Loucy (cell line): ENCODE measurements around the gene TBC1D2.
"Not testable (repeated sequence)": the region's sequence is repeated elsewhere in the genome, so short reads cannot be mapped to it uniquely, and the experiment has no call there.

Experiments used
- H2AFZ ChIP-seq: fragments of 200-600 bp; sonication (generic); 2 replicates; pipeline ENCODE4 v1.6.0; 2016; ENCODE audit warnings: antibody characterized with exemption, mild to moderate bottlenecking, low read length, moderate library complexity
- H3F3A ChIP-seq: fragments of 200-600 bp; 2 replicates; pipeline ENCODE4 v1.6.0; 2016; ENCODE audit warnings: antibody characterized with exemption, low read depth, mild to moderate bottlenecking
- H3K27me3 ChIP-seq: fragments of 200-600 bp; sonication (generic); 2 replicates; pipeline ENCODE4 v1.6.1; 2014; ENCODE audit warnings: low read length, mild to moderate bottlenecking; ENCODE audit not compliant: insufficient read depth, poor library complexity, severe bottlenecking
- H3K36me3 ChIP-seq: fragments of 200-600 bp; sonication (generic); 2 replicates; pipeline ENCODE4 v1.6.1; 2016; ENCODE audit warnings: low read length; ENCODE audit not compliant: insufficient read depth
- H3K4me1 ChIP-seq: fragments of 200-600 bp; sonication (generic); 2 replicates; pipeline ENCODE4 v1.5.1; 2014; ENCODE audit warnings: low read length, mild to moderate bottlenecking; ENCODE audit not compliant: insufficient read depth, poor library complexity, severe bottlenecking
- H3K4me2 ChIP-seq: fragments of 200-600 bp; sonication (generic); 2 replicates; pipeline ENCODE4 v1.6.0; 2014; ENCODE audit warnings: antibody characterized with exemption, low read length, low read depth, mild to moderate bottlenecking; ENCODE audit not compliant: poor library complexity, severe bottlenecking
- H3K4me3 ChIP-seq: fragments of 200-600 bp; sonication (generic); 2 replicates; pipeline ENCODE4 v1.5.1; 2014; ENCODE audit warnings: low read length, mild to moderate bottlenecking, mixed read lengths; ENCODE audit not compliant: poor library complexity, severe bottlenecking
- H3K79me2 ChIP-seq: fragments of 200-600 bp; sonication (generic); 2 replicates; pipeline ENCODE4 v1.6.1; 2014; ENCODE audit warnings: low read length; ENCODE audit not compliant: insufficient read depth
- H3K9ac ChIP-seq: fragments of 200-600 bp; sonication (generic); 2 replicates; pipeline ENCODE4 v1.6.0; 2014; ENCODE audit warnings: mild to moderate bottlenecking, low read depth, low read length, moderate library complexity; ENCODE audit not compliant: poor library complexity, severe bottlenecking
- H3K9me2 ChIP-seq: fragments of 200-600 bp; sonication (generic); replicated peaks from 2 replicates; pipeline ENCODE4 v1.6.1; 2016; ENCODE audit warnings: low read depth, low read length, mixed read lengths
- H3K9me3 ChIP-seq: fragments of 200-600 bp; sonication (generic); 2 replicates; pipeline ENCODE4 v1.6.1; 2014; ENCODE audit warnings: mild to moderate bottlenecking, antibody characterized with exemption, low read length, low read depth; ENCODE audit not compliant: insufficient read depth
- H4K20me1 ChIP-seq: fragments of 200-600 bp; sonication (generic); 2 replicates; pipeline ENCODE4 v1.6.0; 2014; ENCODE audit warnings: antibody characterized with exemption, low read length, mild to moderate bottlenecking; ENCODE audit not compliant: insufficient read depth, poor library complexity, severe bottlenecking
- CTCF ChIP-seq: fragments of 200-600 bp; sonication (generic); conservative IDR thresholded peaks from 2 replicates; pipeline ENCODE4 v1.5.1; 2014; ENCODE audit warnings: mild to moderate bottlenecking, antibody characterized with exemption, low read length
- EZH2phosphoT487 ChIP-seq: fragments of 200-600 bp; IDR thresholded peaks from 2 replicates; pipeline ENCODE4 v1.6.1; 2018; ENCODE audit warnings: antibody characterized with exemption, mild to moderate bottlenecking, moderate library complexity, borderline replicate concordance

TBC1D2 gene

GRCh38 chr9:98176391-98177259 lies 78.8 kb downstream of the TBC1D2 start:
- Histone ChIP-seq H3F3A (no peaks in the 10 kb centered on the region), H3K9me2 (no peaks in the 10 kb centered on the region), H3K79me2 (no peaks in the 10 kb centered on the region), H3K4me3 (no peak overlapping the region), H3K27me3 (no peaks in the 10 kb centered on the region), H3K9me3 (no peaks in the 10 kb centered on the region), H3K4me1 (no peaks in the 10 kb centered on the region), H3K9ac (no peak overlapping the region), H3K36me3 (no peaks in the 10 kb centered on the region), H2AFZ (no peak overlapping the region), H3K4me2 (no peak overlapping the region), H4K20me1 (no peaks in the 10 kb centered on the region)
- TF ChIP-seq EZH2phosphoT487, result no peak
- no peak for TF ChIP-seq CTCF

DNA sequence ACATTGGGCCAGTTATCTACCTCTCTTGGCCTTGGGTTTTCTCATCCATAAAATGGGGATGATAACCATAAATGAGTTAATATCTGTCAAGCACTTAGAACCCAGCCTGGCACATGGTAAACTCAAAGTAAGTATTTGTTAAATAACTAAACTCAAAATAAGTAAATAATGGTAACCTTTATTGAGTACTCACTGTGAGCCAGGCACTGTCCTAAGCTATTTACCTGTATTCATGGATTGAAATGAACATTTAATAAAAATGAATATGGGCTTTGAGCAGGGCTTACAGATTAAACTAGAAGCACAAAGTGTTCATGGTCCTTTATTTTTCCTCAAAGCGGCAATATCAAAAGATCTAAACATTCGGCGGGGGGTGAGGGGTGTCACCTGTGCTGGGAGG lies 79.7 kb downstream of the TBC1D2 start:
- no peak overlapping the region for H3K4me2 ChIP-seq
- H3K9me2 ChIP-seq, result no peaks in the 10 kb centered on the region
- no peaks in the 10 kb centered on the region for H3K27me3 ChIP-seq
- no peaks in the 10 kb centered on the region for H3K79me2 ChIP-seq
- no peaks in the 10 kb centered on the region for H3K36me3 ChIP-seq
- H4K20me1 ChIP-seq, result no peaks in the 10 kb centered on the region
- no peak overlapping the region for H3K4me3 ChIP-seq
- TF ChIP-seq CTCF (no peak), EZH2phosphoT487 (no peak)
- no peaks in the 10 kb centered on the region for H3K9me3 ChIP-seq
- no peaks in the 10 kb centered on the region for H3K4me1 ChIP-seq
- no peak overlapping the region for H3K9ac ChIP-seq
- no peak overlapping the region for H2AFZ ChIP-seq
- H3F3A ChIP-seq, result no peaks in the 10 kb centered on the region

DNA sequence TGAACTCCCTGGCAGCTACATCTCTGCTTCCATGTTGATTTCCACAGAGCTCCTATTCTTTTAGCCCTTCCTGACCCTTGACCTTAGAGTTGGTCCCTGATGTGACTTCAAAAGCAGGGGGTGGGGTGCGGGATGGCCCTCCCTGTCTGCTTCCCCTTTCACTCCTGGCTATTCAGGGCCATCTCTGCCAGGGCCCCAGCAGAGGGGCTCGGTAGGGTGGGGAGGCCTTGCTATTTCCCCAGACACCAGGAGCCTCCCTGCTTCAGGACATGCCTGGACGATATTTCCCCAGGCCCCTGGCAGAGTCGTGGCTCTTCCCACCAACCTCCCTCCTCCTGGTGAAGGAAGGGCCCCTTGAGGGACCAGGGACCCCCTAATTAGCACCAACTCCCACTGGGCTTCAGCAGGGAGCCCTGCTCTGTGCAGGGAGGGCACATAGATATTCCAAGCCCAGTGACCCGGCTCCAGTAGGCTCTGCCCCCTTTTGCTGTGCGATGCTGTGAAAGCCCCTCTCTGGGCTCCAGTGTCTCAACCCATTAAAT lies 80.3 kb downstream of the TBC1D2 start:
- no peaks in the 10 kb centered on the region for H3K4me1 ChIP-seq
- no peak overlapping the region for H3K9ac ChIP-seq
- H4K20me1 ChIP-seq, result no peaks in the 10 kb centered on the region
- H3K27me3 ChIP-seq, result no peaks in the 10 kb centered on the region
- H3K36me3 ChIP-seq, result no peaks in the 10 kb centered on the region
- no peaks in the 10 kb centered on the region for H3K9me3 ChIP-seq
- no peaks in the 10 kb centered on the region for H3K79me2 ChIP-seq
- no peaks in the 10 kb centered on the region for H3K9me2 ChIP-seq
- H3K4me2 ChIP-seq, result no peak overlapping the region
- TF ChIP-seq EZH2phosphoT487, result no peak
- no peak for TF ChIP-seq CTCF
- H2AFZ ChIP-seq, result no peak overlapping the region
- H3K4me3 ChIP-seq, result no peak overlapping the region
- H3F3A ChIP-seq, result no peaks in the 10 kb centered on the region

DNA sequence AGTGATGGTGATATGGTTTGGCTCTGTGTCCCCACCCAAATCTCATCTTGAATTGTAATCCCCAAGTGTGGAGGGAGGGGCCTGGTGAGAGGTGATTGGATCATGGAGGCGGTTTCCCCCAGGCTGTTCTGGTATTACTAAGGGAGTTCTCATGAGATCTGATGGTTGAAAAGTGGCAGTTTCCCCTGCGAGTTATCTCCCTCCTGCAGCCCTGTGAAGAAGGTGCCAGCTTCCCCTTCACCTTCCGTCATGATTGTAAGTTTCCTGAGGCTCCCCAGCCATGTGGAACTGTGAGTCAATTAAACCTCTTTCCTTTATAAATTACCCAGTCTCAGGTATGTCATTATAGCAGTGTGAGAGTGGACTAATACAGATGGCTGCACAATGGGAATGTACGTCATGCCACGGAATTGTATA lies 80.9 kb downstream of the TBC1D2 start:
- not testable (repeated sequence) for H3K4me3 ChIP-seq, H3K36me3 ChIP-seq, H3K4me2 ChIP-seq, H3K27me3 ChIP-seq, H3K9me2 ChIP-seq, H3K4me1 ChIP-seq, H4K20me1 ChIP-seq, H3K9me3 ChIP-seq, H3F3A ChIP-seq, H3K9ac ChIP-seq, H3K79me2 ChIP-seq, H2AFZ ChIP-seq
